IPS-NIHi7 (cell line): ENCODE data around the gene TMEM52B.
"Not testable (repeated sequence)": the region's sequence is repeated elsewhere in the genome, so short reads cannot be mapped to it uniquely, and the experiment has no call there.

Experiments
- DNase-seq: peaks from one replicate; pipeline ENCODE4 v3.0.0; 2012; ENCODE audit warnings: mixed read lengths; ENCODE audit errors: extremely low spot score

Gene TMEM52B

DNA sequence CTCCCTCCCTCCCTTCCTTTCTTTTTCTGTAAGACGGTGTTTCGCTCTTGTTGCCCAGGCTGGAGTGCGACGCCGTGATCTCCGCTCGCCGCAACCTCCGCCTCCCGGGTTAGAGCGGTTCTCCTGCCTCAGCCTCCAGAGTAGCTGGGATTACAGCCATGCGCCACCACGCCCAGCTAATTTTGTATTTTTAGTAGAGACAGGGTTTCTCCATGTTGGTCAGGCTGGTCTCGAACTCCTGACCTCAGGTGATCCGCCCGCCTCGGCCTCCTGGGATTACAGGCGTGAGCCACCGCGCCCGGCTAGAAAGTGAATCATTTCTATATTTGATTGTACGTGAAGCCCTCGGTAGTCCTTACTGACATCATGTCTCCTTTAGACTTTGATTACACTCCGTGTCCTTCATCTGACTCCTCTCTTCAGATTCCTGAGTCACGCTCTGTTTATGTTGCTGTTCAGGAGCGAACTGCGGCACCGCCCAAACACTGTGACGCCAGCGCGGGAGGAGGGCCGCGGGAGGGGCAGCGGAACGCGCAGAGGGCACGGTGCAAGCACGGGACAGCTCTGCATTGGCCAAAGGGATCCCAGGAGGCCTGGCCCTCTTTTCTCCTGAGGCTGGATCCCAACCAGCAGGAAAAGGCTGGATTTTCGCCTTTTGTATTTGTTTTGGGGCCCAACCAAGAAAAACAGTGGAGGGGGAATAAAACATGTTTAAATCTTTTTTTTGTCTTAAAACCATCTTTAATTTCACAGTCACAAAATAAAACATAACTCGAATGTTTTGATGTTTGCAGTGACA lies 33.3 kb downstream of the TMEM52B start:
- DNase-seq: peak; percentile 92

DNA sequence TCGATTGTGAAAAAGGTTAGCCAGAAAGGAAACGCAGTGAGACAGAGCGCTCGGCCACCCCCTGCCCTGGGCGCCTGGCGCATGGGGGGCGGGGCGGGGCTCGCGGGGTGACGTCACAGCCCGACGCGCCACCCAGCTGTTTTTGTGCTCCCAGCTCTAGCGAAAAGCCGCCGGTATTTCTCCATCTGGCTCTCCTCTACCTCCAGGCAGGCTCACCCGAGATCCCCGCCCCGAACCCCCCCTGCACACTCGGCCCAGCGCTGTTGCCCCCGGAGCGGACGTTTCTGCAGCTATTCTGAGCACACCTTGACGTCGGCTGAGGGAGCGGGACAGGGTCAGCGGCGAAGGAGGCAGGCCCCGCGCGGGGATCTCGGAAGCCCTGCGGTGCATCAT lies 33.9 kb downstream of the TMEM52B start, which contains the start of gene GABARAPL1:
Gene GABARAPL1, plus strand, starts transcription at position 139 of the 393 bp plus-strand sequence. Its CDS starts 253 bp downstream, at position 392.
- peak; percentile 80 for DNase-seq

DNA sequence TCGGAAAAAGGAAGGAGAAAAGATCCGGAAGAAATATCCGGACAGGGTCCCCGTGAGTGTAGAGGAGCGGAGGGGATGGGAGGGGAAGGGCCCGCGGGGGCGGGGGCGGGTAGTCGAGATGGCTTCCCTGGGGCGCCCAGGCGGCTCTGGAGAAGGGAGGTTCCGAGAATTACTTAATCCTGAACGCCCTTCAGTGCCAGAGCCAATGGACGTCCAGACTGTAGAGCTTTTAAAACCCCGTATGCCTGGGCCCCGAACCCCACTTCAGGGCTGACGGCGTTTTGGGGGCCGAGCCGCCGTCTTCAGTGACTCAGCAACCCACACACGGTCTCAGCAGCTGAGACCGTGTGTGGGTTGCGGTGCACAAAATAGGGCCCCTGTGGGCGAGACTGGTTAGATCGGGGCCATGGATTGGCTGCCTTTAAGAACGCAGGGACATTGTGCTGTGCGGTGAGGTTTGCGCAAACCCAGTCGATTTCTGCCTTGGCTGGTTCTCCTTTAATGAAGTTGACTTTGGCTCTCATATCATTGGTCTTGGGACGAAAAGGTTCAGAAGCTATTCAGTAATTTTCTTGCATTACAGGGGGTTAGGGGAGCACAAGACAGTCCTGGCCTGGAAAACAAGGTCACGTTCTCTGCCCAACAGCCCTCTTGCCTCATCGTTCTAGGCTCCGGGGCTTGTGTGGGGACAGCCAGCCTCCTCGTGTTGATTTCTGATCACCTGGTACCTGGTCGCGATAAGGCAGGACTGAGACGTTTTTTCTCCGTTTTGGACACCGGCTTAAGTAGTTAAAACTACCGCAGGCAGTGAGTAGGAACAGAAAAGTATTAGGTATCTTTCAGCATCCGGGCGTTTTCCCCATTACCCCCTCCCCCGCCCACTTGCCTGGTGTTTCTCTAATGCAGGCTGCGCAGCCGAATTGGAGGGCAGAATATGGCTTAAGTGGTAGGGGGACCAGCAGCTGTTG lies 34.6 kb downstream of the TMEM52B start:
- peak; percentile 68 for DNase-seq

DNA sequence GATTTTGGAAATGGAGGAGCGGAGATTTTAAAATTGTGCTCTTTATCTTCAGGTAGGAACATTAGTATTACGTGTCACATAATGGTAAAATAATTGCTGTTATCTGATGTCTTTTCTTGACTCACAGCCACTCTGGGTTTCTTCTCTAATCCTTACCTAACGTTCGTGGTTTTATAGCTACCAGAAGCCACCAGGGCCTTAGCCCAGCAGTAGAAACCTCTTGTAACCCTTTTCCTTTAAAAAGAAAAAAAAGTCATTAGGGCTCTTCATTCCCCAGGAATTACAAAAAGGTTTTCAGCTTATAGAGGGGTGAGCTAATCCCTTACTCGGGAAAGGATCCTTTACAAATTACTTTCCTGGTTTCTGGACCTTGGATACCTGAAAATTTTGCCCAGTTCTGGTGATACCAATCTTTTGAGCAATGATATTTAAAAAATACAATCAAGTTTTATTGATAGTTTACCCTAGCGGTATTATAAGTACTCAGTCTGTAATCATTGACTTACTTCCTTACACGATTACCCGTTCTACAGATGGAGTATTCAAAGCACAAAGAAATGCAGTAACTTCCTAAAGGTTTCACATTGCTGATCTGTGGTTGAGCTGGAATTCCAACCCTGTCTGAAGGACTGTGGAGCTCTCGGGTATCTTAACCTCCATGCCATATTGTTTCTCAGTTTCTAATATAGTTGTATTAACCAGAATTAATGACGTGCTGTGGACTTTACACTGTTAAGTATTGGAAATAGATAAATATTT lies 35.5 kb downstream of the TMEM52B start:
- DNase-seq: no peak

DNA sequence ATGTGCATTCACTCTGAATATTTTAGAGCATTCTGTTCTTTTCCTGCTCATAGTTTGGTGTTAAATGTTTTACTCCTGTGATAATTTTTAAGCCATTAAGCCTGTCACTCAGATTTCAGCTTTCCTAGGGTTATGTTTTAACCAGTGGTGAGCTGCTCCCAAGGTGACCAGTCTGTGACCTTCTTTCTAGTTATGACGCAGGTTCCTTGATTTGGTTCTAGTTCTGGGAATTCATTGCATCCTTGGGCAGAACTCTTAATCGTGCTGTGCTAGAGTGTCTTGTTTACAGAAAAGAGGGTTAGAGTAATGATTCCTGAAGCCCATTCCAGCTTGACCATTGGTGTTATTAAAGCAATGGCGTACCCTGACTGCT lies 36.0 kb downstream of the TMEM52B start:
- no peak for DNase-seq

DNA sequence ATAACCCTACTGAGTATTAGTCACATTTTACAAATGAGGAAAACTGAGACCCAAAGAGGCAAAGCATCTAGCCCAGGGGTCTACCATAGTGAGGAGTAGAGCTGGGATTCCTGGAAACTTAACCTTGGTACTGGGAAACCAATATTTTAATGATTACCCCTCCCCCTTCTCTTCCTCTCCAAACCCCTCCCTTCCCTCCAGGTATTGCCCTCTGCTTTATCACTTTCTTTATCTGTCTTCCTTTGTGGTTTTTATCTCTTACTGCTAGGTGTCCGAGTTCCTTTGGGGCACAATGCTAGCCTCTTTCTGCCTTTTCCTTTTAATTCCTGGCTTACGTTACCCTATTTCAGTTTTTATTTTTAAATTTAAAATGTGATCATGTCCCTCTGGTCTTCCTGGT lies 36.6 kb downstream of the TMEM52B start:
- DNase-seq: peak; percentile 17

DNA sequence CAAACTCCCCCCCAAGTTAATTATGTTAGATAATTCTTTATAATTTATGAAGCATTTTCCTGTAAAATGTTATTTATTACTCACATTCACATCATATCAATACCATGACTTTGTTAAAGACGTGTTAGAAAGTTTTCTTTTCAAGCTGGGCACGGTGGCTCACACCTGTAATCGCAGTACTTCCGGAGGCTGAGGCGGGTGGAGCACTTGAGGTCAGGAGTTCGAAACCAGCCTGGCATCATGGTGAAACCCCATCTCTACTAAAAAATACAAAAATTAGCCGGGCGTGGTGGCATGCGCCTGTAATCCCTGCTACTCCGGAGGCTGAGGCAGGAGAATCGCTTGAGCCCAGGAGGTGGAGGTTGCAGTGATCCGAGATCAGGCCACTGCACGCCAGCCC lies 37.1 kb downstream of the TMEM52B start:
- not testable (repeated sequence) for DNase-seq

DNA sequence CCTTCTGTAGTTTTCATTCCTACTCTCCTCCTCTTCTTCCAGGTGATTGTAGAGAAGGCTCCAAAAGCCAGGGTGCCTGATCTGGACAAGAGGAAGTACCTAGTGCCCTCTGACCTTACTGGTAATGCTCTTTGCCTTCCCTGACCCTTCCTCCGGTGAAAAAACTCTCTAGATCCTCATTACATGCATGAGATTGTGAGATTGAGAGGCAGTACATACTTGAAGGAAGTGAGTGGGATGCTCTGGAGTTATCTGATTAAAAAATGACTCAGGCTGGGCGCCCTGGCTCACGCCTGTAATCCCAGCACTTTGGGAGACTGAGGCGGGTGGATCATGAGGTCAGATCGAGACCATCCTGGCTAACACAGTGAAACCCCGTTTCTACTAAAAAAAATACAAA lies 39.2 kb downstream of the TMEM52B start:
- no peak for DNase-seq

DNA sequence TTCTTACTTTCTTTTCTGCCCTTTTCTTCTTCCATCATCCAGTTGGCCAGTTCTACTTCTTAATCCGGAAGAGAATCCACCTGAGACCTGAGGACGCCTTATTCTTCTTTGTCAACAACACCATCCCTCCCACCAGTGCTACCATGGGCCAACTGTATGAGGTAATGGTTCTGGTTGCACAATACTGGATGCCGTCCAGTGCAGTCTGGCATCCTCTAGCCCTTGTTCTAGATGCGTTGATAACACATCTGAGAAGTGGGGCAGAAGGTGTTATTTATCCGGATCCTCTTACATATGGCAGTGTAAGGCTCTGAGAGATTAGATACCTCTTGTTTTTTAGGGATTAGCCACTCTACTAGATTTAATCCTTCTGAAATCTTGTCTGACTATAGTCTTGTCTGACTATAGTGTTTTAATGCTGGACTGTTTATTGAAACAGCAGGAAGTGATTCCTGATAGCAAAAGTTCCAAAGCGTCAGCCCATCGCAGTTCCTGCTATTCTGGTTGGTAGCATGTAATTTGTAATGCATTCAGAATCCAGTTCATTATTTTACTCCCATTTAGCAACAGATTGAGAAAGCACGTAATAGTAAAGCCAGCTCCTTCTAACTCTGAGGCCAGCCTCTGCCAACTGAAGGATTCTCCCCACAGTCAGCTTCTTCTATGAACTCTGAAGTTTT lies 41.7 kb downstream of the TMEM52B start:
- DNase-seq: no peak

DNA sequence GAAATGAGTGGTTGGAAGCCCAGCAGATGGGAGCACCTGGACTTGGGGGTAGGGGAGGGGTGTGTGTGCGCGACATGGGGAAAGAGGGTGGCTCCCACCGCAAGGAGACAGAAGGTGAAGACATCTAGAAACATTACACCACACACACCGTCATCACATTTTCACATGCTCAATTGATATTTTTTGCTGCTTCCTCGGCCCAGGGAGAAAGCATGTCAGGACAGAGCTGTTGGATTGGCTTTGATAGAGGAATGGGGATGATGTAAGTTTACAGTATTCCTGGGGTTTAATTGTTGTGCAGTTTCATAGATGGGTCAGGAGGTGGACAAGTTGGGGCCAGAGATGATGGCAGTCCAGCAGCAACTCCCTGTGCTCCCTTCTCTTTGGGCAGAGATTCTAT lies 43.0 kb downstream of the TMEM52B start:
- DNase-seq: no peak

DNA sequence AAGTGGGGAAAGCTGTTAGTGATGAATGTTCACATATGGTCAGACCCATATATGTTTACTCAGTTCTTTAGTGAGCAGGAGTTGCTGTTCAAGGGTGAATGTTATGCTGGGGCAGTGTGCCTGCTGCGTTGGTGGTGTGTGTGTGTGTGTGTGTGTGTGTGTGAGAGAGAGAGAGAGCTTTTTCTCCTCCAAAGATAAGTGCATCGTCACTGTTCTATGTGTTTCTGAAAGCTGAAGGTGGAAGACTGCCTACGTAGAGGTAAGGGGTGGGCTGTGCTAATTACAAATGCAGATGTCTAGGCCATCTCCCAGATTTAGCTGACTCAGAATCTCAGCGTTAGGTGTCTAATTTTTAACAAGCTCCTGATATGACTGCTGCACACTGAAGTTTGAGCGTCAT lies 44.4 kb downstream of the TMEM52B start:
- DNase-seq: no peak

DNA sequence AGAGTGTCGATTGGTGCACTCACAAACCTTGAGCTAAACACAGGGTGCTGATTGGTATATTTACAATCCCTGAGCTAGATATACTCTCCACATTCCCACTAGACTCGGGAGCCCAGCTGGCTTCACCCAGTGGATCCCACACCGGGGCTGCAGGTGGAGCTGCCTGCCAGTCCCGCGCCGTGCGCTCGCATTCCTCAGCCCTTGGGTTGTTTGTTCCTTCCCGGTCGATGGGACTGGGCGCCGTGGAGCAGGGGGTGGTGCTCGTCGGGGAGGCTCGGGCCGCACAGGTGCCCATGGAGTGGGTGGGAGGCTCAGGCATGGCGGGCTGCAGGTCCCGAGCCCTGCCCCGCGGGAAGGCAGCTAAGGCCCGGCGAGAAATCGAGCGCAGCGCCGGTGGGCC lies 46.6 kb downstream of the TMEM52B start:
- DNase-seq: not testable (repeated sequence)

DNA sequence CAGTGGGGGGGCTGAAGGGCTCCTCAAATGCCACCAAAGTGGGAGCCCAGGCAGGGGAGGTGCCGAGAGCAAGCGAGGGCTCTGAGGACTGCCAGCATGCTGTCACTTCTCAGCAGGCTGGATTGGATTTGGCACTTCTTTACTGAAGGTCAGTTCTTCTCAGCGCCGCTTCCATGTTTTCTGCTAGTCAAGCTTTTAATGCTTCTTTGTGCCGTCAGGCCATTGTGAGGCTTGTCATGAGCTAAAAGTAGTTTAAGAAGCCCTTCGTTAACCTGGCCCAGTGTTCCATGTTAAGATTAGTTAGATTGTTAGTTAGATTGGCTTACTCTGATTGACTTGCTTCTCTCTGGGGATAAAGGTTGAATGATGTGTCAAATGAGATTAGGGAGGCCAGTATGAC lies 47.3 kb downstream of the TMEM52B start:
- no peak for DNase-seq

DNA sequence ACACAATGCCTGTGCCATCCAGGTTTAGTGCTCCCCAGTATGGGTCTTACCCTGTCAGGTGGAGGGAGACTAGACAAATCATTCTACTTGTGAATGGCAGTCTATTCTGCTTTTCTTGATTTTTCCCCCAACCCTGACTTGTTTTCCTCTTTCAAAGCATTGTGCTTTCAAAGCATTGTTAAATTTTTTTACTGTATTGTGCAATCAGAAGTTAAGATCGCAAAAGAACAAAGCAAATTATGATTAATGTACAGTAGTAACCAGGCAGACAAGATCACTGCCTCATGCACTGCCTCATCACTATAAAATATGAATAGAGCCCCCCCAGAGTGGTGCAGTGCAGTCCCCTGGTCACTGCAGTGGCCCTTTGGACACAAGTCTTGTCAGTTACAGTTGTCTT lies 47.9 kb downstream of the TMEM52B start:
- DNase-seq: no peak

DNA sequence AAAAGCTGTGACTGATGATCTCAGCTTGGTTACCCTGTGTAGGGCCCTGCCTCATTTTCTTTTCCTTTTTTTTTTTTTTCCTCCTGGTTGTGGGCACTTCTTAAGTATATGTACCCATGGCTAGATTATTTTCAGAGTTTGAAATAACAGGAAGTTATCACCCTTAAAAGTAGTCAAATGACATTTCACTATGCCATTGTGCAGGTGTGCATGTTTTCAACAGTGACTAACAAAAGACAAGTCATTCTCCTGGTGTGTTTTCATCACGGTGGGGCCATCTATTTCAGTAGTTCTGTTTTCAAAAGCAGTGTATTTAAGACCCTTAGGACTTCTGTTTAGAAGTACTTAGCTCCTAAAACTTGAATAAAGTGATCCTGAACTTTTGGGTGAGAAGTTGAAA lies 48.8 kb downstream of the TMEM52B start:
- no peak for DNase-seq

DNA sequence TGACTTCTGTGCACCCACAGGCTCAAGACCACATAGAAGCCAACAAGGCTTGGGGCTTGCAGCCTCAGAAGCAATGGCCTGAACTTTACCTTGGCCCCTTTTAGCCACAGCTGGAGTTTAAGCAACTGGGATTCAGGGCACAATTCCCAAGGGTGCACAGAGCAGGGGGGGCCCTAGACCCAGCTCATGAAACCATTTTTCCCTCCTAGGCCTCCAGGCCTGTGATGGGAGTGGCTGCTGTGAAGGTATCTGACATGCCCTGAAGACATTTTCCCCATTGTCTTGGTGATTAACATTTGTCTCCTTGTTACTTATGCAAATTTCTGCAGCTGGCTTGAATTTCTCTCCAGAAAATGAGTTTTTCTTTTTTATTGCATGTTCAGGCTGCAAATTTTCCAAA lies 55.7 kb downstream of the TMEM52B start:
- DNase-seq: no peak

DNA sequence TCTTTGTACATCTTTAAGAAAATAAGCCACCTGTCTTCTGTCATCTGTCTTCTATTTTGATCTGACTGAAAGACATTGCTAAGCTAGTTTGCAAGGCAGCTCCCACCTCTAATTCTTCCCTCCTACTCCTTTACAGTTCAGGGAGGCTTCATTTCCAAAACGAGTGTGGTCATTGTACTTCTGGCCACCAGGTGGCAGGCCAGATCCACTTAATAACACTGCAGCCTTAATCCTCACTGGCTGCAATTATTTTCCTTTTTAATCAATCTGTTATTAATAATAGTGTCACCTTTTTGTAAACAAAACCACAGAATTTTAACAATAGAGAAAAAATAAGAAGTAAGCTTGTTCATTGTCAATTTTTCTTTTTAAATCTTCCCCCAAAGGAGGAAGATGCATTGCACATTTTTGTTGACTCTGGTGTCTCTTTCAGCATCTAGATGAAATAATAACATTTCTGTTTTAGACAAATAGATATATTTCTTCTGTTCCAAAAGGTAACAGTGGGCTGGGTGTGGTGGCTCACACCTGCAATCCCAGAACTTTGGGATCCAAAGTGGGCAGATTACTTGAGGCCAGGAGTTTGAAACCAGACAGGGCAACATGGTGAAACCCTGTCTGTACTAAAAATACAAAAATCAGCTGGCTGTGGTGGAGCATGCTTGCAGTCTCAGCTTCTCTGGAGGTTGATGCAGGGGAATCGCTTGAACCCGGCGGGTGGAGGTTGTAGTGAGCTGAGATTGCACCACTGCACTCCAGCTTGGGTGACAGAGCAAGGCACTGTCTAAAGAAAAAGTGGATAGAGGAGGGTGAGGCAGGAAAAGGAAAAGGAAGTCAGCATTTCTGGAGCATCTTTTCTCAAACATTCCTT lies 57.2 kb downstream of the TMEM52B start:
- DNase-seq: peak; percentile 65

DNA sequence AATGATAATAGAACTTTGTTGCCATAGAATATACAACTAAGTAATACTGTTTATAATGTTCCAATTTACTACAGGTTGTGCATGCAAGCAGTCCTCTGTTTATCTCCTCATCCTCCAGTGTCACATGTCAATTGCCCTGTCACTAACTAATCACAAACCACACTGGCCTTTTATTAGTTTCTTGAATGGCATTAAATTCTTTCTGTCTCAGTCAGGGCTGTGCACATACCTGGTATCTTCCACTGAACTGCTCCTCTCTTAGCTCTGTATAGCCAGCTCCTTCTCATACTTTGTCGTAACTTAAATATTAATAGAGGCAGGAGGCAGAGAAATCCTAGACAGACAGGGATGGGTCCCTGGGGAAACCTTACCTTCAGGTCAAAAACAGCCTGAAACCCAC lies 57.9 kb downstream of the TMEM52B start:
- no peak for DNase-seq

DNA sequence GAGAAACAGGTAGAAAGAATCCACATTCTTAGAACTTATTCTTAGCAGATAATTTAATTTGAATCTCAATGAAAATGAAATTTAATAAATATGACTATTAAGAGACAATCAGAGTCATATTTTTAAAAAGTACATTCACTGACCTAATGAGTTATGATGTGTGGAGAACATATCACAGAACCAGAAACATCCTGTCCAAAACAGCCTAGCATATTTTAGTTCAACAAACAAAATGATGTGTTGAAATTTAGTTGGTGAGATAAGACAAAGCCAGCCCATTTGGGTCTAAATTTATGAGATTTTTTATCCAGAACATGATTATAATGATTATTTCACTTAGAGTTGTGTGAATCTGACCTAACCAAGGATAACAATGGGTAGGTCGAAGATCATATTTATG lies 59.7 kb downstream of the TMEM52B start:
- DNase-seq: no peak

DNA sequence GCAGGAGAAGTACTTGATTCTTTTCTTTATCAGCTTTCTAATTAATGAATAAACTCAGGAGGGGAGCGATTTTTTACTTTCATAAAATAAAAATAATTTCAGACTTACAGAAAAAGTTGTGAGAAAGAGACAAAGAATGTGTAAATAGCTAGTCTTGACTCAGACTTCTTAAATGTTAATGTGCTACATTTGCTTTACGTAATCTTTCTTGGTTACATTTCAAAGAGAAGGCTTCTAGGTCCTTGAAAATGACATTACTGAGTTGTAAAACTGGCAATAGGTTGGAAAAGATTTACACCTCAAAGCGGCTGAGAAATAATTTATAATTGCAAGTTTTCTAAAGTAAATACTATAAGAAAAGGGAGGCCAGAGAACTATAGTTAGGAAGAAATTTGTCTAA lies 62.5 kb downstream of the TMEM52B start:
- DNase-seq: no peak
